ENCODE results near the gene ANKS1B.
"Not testable (repeated sequence)": the region's sequence is repeated elsewhere in the genome, so short reads cannot be mapped to it uniquely, and the experiment has no call there.

Gene ANKS1B

DNA sequence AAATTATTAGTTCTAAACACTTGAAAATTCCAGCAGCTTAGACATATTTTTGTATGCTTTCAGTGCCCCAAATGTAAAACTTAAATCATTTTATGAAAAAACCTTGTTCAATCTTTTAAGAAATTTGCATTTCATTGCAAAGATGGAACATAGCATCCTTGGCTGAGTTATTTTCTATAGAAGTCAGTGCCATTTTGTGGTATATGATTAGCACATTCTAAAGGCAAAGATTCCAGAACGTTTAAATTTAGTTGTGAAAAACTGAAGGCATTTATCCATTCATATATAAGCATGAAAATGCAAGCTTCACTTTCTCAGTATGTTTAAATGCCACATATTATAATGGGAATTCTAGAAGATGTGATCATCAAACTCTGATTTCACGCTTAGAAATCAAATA is 1007.5 kb downstream of the ANKS1B start:
- no peak for DNase-seq

DNA sequence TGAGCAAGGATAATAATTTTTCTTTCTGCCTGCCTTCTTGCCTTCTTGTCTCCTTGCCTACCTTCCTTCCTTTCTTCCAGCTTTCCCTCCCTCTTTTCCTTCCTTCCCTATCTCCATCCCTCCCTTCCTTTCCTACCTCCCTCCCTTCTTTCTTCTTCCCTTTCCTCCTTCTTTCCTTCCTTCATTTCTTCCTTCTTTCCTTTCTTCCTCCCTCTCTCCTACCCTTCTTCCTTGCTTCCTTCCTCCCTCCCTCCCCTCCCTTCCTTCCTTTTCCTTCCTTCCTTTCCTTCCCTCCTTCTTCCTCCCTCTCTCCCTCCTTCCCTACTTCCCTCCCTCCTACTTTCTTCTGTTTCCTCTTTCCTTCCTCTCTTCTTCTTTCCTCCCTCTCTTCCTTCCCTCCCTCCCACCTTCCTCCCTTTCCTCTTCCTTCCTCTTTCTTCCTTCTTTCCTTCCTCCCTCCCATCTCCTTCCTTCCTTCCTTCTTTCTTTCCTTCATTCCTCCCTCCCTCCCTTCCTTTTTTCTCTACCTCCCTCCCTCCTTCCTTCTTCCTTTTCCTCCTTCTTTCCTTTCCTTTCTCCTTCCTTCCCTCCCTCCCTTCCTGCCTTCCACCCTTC is 1009.9 kb downstream of the ANKS1B start:
- DNase-seq: no peak

DNA sequence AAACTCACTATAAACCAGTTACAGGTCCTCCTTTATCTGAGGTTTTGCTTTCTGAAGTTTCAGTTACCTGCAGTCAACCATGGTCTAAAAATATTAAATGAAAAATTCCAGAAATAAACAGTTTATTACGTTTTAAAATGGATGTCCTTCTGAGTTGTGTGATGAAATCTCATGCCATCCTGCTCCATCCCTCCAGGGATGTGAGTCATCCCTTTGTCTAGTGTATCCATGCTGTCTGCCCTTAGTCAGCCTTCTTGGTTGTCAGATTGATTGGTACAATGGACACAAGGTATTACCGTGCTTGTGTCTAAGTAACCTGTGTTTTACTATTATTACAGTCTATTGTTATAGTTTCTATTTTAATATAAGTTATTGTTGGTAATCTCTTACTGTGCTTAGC is 1011.3 kb downstream of the ANKS1B start:
- DNase-seq: no peak

DNA sequence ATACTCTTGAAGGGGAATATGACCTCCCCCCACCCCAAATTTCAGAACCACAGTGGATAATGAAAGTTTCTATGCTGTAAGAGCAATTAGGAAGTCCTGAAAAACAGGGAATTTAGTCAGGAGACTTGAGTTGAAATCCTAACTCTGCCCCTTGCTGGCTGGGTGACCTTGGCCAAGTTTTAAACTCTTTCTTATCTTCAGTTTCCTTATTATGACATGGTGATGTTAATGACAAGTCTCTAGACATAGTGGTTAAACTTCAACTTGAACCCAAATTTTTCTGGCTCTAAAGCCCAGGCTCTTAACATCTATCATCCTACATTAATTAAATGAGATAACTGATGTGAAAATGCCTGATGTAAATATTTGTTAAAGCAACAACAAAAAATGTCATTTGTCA is 1013.8 kb downstream of the ANKS1B start:
- no peak for DNase-seq

DNA sequence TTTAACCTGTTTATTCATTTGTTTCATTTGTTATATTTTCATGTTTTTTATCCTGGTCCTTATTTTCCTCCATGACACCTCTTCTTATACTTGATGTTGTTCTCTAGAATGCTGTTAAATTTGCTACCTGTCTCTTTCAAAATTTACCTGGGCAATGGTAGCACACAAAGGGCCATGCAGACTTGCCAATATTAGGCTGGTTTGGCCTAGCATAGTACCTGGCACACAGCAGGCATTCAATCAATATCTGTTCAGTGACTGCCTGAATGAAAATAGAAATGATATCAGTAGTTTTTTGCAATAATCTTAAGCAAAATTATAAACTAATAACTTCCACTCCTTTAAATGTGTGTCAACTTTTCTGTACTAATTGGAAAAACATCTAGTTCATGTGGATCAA is 1014.5 kb downstream of the ANKS1B start:
- no peak for DNase-seq

DNA sequence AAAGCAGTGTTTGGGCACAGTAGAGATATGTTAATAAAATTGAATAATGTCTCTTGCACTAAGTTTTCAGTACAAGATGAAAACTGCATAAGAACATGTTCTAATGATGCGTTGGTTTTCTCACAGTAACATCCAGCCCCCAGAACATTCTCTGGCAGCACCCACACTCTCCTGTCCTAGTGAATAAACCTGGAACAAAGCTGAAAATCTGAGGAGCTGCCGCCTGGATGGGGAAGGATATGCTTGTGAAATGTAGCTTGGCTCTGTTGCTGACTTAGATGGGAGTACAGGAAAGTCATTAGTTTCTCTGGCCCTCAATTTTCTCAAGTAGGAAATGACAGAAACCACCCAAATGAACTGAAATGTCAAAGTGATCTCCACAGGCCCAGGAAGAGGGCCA is 1015.8 kb downstream of the ANKS1B start:
- DNase-seq: no peak

DNA sequence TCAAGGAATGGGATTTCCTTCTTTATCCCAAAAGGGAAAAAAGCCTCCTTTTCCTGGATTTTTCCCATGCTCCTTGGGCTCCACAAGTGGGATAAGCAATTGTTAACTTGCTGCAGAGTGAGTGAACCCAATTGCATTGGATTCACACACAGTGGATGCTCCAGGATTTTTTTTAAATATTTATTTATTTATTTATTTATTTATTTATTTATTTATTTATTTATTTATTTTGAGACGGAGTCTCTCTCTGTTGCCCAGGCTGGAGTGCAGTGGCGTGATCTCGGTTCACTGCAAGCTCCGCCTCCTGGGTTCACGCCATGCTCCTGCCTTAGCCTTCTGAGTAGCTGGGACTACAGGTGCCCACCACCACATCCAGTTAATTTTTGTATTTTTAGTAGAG is 1027.6 kb downstream of the ANKS1B start:
- not testable (repeated sequence) for DNase-seq

DNA sequence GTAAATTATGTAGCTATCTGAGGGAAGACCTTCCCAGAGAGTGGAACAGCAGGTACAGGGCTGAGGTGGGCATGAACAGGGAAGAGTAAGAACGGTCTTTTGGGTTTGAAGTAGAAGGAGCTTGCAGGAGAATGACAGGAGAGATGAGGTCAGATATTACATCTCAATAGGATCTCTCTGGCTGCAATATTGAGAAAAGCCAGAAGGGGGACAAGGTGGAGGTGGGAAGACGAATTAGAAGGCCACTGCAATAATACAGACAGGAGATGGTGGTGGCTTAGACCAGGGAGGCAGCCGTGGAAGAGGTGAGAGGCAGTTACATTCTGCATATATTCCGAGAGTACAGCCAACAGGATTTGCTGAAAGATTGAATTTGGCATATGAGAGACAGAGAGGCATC is 1029.5 kb downstream of the ANKS1B start:
- DNase-seq: no peak

DNA sequence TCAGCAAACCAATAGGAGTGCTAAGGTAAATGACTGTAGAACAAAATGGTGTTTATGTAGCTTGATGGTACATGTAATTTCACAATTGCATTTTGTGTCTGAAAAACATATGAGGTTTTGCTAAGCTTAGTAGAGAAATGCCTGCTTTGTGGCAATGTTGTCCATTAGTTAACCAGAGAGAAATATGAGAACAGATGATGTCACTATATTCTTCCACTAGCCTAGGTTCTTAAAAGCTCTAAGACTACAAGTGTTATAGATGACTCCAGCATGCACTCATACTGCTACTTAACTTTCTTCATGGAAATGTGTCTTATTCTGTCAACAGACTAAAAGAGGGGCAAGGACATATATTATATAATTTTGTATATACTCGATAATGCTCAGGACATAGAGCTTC is 1030.2 kb downstream of the ANKS1B start:
- DNase-seq: no peak

DNA sequence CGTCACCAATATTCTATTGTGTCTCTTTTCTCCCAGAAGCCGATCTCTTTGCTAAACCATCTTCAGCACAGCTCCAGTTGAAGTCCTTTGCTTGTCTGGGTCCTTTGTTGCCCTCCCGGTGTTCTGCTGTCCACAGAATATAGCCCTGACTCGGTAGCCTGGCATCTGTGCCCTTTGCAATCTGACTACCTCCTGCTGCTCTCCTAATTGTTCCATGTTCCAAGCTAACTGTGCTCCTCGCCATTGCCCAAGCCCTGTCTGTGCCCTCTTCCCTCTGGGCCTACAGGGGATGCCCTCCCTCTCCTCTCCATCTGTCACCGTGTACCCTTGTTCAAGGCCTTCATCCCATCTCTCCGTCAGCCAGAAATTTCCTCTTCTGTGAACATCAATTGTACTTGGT is 1033.3 kb downstream of the ANKS1B start:
- no peak for DNase-seq

DNA sequence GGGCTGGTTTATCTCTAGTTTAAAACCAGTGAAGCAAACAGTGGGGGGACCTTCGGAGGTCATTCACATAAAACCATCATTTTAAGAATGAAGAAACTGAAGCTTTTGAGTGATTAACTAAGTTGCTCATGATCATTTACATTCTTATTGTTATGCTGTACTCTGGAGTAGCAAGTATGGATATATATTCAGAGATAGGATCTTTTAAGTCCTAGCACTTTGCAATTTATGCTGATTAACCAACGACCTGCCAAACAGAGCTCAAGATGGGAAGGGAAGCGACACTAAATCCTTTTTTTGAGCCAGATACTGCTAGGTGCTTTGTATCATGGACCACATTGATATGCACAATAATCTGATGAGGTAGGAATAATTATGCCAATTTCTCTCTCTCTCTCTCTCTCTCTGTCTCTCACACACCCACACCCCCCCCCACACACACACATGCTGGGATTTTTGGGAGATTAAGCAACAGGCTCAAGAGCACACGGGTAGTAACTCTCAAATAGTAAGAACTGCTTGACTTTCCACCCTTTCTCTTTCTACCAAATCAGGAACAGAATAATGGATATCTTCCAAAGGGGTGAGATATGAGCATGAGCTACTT is 1036.3 kb downstream of the ANKS1B start:
- no peak for DNase-seq

DNA sequence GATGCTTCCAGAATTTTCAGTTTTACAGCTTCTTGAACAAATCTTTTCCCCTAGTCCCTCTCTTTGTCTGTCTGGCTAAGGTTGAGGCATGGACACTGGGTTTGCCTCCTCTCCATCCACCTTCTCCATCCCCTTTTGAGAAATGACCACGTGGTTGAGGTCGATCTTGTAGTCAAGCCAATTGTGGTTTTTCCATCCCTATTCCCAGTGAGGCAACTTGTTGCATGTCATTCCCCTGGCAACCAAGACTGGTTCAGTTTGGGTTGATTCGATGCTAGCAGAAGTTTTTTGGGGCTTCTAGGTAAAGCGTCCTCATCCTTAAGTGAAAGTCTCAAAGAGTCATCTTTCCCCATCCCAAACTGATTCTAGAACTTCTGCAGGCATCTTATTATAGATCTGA is 1038.9 kb downstream of the ANKS1B start:
- DNase-seq: no peak

DNA sequence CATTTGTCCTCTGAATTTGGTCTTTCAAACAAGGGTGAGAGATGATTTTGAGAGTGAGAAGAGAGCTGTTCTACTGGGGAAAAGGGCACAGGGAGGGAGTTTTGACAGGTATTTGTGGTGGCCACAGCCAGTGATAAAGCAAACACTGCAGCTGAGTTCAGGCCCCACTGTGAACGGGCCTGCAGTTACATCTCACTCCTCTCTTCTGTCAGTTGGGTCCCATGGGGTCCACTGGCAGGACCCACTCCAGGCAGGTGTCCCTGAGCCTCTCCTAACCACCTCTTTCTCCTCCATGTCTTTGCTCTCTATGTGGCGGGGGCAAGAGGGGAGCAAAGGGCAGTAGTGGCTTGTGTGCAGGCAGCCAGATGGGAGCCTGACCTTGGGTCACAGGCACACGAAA is 1044.8 kb downstream of the ANKS1B start:
- no peak for DNase-seq

DNA sequence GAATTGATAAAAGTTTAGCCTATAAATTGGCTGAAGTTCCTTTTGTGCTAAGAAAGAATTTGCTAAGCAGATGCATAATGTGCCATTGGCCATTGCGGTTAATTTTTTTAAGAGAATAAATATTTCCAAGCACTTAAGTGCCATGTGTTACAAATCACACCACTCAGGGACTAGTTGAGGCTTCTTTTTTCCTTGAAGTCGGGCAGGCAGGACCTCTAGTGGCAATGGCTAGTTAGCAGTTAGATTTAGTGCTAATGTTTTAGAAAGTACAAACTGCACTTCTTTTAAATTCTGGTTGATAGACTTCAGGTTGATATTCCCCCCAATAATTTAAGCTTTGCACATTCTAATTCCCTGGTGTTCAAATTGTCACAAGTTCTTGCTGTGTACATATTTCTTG is 1045.4 kb downstream of the ANKS1B start:
- DNase-seq: no peak

DNA sequence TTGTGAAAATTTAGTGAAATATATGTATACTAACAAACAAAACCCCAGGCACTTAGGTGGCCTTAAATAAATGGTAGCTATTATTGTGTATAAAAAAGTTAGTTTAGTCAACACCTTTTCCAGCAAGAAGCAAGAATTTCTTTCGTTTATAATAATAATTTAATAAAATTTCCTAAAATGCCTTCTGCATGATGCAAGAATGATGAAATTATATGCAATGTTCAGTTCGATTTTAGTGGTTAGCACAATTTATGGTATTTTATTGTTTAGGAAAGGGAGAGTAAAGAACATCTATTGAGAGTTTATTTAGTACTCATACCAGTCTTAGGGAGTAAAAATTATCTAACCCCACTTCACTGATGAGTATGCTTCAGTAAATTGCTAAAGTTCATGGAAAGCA is 1048.9 kb downstream of the ANKS1B start:
- no peak for DNase-seq

DNA sequence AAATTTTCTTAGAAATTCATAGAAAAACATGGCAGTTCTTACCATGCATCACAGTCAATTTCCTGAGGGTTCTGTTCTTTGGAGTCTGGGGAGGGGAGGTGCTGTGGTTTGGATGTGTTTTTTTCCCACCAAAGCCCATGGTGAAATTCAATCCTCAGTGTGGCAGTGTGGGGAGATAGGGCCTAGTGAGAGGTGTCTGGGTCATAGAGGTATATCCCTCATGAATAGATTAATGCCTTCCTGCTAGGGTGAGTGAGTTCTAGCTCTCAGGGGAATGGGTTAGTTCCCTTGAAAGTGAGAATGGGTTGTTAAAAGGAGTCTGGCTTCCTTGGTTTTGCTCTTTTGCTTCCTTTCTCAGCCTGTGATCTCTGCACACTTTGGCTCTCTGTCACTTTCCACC is 1061.9 kb downstream of the ANKS1B start:
- no peak for DNase-seq

DNA sequence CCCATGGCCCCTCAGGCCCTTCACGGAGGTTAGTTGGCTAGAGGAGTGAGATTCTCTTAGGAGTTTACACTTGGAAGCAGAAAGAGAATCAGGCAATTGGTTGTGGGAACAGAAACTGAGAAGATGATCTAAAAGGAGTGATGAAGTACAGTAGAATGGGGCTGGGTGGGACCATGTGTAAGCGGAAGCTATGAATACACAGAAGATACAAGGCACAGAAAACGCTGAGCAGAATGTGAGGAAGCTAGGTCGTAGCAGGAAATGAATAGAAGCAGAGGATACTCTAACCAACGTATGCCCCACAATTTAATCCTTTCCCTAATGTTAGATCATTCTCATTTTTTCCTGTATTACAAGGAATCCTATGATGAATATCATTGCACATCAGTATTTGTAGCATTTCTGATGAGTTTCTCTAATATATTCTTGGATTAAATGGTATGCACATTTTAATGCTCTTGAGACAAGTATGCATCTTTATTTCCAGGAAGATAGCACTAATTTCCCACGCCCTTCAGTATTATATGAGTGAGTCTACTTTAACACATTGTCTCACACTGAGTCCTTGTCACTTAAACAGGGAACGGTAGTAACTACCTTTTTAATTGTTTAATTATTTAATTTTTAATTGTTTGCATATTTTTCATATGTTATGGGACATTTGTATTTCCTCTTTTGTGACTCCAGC is 1066.4 kb downstream of the ANKS1B start:
- DNase-seq: no peak

DNA sequence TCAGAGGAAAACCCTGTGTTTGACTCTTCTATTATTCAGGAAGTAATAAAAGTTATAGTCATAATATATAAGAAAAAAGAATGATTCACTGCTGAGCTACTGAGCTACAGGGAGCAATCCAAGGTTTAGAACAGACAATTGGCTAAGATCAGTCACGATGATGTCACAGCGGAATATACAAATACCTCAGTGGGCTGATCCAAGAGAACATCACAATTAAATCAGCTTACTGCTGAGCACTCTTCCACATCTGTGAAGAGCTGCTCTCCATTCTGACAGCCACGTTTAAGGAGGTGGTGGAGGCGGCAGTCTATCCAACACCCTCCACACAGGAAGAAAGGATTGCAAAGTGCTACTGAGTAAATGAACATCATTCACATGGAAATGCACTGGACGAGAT is 1068.6 kb downstream of the ANKS1B start:
- DNase-seq: no peak

DNA sequence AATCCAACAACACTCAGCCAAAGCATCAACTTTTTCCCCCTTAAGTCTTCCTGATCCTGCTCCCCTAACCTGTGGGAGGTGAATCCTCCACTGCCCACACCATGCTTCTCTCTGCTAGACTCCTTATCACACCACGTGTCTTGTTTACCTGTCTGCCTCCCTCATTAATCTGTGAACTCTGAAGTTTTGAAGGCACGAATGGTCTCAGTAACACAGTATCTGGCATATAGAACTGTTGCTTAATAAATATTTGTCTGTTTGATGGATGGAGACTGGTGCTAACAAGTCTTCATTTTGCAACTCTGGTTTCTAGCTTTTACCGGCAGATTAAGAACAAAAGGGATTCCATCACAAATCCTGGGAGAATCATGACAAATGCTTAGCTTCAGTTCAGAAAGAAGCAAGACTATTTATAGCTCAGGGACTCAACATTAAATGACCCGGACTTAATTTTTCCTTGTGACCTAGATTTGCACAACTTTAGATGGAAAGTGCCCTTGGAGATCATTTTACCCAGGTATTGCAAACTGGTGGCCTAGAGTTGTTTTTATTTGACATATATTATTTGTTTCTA is 1072.2 kb downstream of the ANKS1B start:
- no peak for DNase-seq

DNA sequence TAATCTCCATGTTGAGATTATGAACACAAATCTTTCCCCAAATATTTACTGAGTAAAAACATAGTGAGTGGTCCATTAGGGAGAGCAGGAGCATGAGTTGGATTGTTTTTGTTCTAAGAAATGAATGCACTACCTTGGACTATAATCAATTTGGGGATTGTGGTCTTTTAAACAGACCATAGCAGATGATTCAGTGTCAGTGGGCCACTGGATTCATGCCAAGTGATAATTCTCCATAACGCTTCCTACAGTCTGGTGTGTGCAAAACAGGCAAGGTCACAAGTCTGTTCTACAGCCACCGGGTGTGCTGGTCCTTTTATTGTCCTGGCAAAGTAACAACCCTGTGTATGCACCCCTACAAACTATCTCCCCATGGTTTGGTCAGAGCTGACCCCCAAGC is 1073.3 kb downstream of the ANKS1B start:
- DNase-seq: no peak

DNA sequence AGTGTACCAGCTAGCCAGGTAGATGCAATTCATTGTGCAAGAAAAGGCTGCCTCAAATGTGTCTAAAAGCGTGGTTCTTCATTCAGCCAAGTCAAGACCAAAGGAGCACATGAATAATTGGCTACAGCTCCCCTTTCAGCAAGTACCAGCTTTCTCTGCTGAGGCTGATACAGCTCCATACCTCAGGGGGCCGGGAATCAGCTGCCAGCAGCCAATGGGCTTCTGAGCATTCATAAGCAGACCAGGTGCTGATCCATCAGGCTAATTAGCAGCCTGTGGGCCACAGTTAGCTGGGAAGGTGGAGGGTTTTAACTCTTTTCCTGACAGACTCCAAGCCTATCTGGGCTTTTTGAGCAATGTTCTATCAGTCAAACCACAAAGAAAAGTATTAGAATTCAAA is 1075.0 kb downstream of the ANKS1B start:
- DNase-seq: no peak

DNA sequence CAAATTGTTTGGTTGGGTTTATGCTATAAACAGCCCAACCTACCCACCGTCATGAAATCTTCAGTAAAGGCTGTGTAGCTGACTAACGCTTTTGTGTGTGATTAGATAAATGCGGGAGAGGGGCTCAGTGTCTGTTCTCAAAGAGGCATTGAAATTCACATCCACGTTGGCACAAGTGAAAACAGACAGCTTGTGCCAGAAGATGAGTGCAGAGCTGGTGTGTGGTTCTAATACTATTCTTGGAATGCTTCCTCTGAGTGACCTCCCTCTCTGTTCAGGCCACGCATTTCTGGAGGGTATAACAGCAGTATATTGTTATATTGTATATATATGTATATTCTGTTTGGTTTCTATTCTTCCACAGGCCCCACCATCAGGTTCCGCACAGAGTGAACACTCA is 1075.9 kb downstream of the ANKS1B start:
- DNase-seq: no peak

DNA sequence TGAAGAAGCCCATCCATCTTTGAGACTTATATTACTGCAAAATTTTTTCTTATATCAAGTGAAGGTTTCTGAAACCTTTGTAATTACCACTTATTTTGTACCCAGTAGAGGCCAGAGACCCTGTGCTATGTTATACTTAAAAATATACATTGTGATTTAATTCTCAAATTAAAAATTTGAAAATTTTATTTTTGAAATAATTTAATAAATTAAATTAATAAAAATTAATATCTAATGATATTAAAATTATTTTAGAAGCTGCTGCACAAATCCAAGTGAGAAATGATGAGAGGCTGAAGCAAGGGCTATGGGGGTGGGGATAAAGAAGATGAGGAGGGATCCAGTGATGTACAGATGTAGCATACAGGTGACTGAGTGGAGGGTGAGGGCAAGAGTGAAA is 1080.9 kb downstream of the ANKS1B start:
- DNase-seq: no peak

DNA sequence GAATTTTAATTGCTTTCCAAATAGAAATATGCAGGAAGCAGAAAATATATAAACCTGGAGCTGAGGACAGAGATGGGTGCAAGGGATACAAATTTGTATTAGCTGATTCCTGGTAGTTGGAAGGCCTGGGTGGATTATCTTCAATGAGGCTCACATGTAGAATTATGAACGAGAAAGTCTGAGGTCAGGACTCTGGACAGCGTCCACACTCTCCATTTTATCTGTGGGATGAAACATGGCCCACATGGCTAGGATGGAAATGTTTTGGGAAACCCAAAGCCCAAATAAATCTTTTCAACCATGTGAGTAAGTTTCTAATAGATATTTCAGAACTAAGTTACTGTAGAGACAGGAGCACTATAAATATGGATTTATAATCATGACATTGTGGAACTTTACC is 1083.5 kb downstream of the ANKS1B start:
- no peak for DNase-seq
